Neural progenitor cell (in vitro differentiated cells): ENCODE data around the gene CACNA1C. TPM values are rescaled to one million over a fixed set of nuclear protein-coding genes. Genes with fewer than 3 reads are reported as not detected.

ENCODE experiments used
- DNase-seq: peaks from one replicate; pipeline ENCODE4 v3.0.0-alpha.2; 2016; ENCODE audit warnings: low spot score
- H2AFZ ChIP-seq: fragments of 200-600 bp; sonication (generic); replicated peaks from 2 replicates; pipeline ENCODE4 v1.6.1; 2016; ENCODE audit warnings: antibody characterized with exemption
- H3F3A ChIP-seq: fragments of 200-600 bp; sonication (generic); 2 replicates; pipeline ENCODE4 v1.6.1; 2016; ENCODE audit warnings: antibody characterized with exemption, low read depth
- H3K27ac ChIP-seq: fragments of 200-600 bp; sonication (generic); 2 replicates; pipeline ENCODE4 v1.5.1; 2016; ENCODE audit warnings: mild to moderate bottlenecking
- H3K27me3 ChIP-seq: fragments of 200-600 bp; sonication (generic); 2 replicates; pipeline ENCODE4 v1.6.1; 2016; ENCODE audit warnings: mild to moderate bottlenecking, moderate library complexity
- H3K36me3 ChIP-seq: fragments of 200-600 bp; sonication (generic); 2 replicates; pipeline ENCODE4 v1.5.1; 2016
- H3K4me1 ChIP-seq: fragments of 200-600 bp; sonication (generic); 2 replicates; pipeline ENCODE4 v1.6.1; 2016; ENCODE audit warnings: mixed run types
- H3K4me2 ChIP-seq: fragments of 200-600 bp; sonication (generic); 2 replicates; pipeline ENCODE4 v1.6.1; 2016
- H3K4me3 ChIP-seq: fragments of 200-600 bp; sonication (generic); 2 replicates; pipeline ENCODE4 v1.5.1; 2016
- H3K79me2 ChIP-seq: fragments of 200-600 bp; sonication (generic); 2 replicates; pipeline ENCODE4 v1.6.1; 2016; ENCODE audit warnings: low read depth
- H3K9ac ChIP-seq: fragments of 200-600 bp; sonication (generic); 2 replicates; pipeline ENCODE4 v1.6.1; 2016
- H3K9me3 ChIP-seq: fragments of 200-600 bp; sonication (generic); 2 replicates; pipeline ENCODE4 v1.5.1; 2016; ENCODE audit warnings: low read depth
- H4K20me1 ChIP-seq: fragments of 200-600 bp; sonication (generic); 2 replicates; pipeline ENCODE4 v1.6.1; 2016; ENCODE audit warnings: low read depth
- H3K27ac Mint-ChIP-seq: 3 replicates; pipeline ENCODE4 v1.8.0; 2021; ENCODE audit warnings: mixed read lengths
- H3K27me3 Mint-ChIP-seq: 2 replicates; pipeline ENCODE4 v1.8.0; 2022; ENCODE audit warnings: low read depth, mild to moderate bottlenecking, inconsistent platforms, moderate library complexity, mixed read lengths; ENCODE audit not compliant: insufficient read depth
- H3K36me3 Mint-ChIP-seq: 3 replicates; pipeline ENCODE4 v1.8.0; 2021; ENCODE audit warnings: mixed read lengths
- H3K4me1 Mint-ChIP-seq: 3 replicates; pipeline ENCODE4 v1.8.0; 2021; ENCODE audit warnings: mixed read lengths
- H3K4me3 Mint-ChIP-seq: 3 replicates; pipeline ENCODE4 v1.8.0; 2021; ENCODE audit warnings: mild to moderate bottlenecking, moderate library complexity, mixed read lengths
- H3K9me3 Mint-ChIP-seq: 3 replicates; pipeline ENCODE4 v1.8.0; 2020; ENCODE audit warnings: mixed read lengths
- EZH2 ChIP-seq: fragments of 200-600 bp; sonication (generic); IDR thresholded peaks from 2 replicates; pipeline ENCODE4 v1.6.1; 2017; ENCODE audit warnings: antibody characterized with exemption, mild to moderate bottlenecking, moderate library complexity
- EZH2phosphoT487 ChIP-seq: fragments of 200-600 bp; sonication (generic); IDR thresholded peaks from 2 replicates; pipeline ENCODE4 v1.6.1; 2017; ENCODE audit warnings: antibody characterized with exemption
- total RNA-seq: library from RNA; depleted of rRNA; stranded (reverse); fragments of >200 nt; gene quantifications from 2 replicates; pipeline ENCODE4 v1.2.3, GENCODE V29; 2015; ENCODE audit warnings: low replicate concordance
- TF ChIP-seq, protein P1 (sequence below): fragments of 200-600 bp; sonication (generic); IDR thresholded peaks from 2 replicates; pipeline ENCODE4 v1.5.1; 2017; ENCODE audit warnings: antibody characterized with exemption, mild to moderate bottlenecking

CACNA1C gene
- total RNA-seq, 1 donor from 2014 or later = 2.7 TPM

DNA sequence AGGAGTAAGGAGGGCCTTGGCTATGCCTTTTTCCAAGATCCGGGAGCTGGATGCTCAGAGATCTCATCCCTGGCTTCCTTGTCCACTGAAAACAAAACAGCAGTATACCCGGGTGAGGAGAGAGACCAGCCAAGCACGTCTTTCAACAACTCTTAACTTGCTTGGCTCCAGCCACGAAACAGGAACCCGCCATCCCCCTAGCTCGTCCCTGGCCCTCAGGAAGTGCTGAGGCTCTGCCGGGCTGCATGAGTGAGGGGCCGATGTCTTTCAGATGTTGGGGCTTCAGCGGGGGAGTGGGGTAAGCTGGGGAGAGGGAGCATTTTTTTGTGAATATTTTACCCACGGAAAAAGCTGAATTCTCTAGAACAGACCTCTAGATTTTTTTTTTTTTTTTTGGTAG is 231.1 kb downstream of the CACNA1C start:
- H3K9me3 ChIP-seq = no peaks in the 10 kb centered on the region
- H3K79me2 ChIP-seq = no peaks in the 10 kb centered on the region
- no peak overlapping the region for H3K4me3 ChIP-seq
- Mint-ChIP-seq H3K27ac (no peak overlapping the region), H3K27me3 (peaks cover 3% of the 10 kb centered on the region), H3K36me3 (no peaks in the 10 kb centered on the region), H3K4me1 (peaks cover 33% of the 10 kb centered on the region), H3K4me3 (no peak overlapping the region), H3K9me3 (peaks cover 8% of the 10 kb centered on the region)
- no peaks in the 10 kb centered on the region for H3K4me1 ChIP-seq
- H3K9ac ChIP-seq = no peak overlapping the region
- no peaks in the 10 kb centered on the region for H4K20me1 ChIP-seq
- TF ChIP-seq EZH2phosphoT487 (no peak), EZH2 (no peak)
- TF ChIP-seq, protein P1, sequence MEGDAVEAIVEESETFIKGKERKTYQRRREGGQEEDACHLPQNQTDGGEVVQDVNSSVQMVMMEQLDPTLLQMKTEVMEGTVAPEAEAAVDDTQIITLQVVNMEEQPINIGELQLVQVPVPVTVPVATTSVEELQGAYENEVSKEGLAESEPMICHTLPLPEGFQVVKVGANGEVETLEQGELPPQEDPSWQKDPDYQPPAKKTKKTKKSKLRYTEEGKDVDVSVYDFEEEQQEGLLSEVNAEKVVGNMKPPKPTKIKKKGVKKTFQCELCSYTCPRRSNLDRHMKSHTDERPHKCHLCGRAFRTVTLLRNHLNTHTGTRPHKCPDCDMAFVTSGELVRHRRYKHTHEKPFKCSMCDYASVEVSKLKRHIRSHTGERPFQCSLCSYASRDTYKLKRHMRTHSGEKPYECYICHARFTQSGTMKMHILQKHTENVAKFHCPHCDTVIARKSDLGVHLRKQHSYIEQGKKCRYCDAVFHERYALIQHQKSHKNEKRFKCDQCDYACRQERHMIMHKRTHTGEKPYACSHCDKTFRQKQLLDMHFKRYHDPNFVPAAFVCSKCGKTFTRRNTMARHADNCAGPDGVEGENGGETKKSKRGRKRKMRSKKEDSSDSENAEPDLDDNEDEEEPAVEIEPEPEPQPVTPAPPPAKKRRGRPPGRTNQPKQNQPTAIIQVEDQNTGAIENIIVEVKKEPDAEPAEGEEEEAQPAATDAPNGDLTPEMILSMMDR = no peak
- no peak overlapping the region for H3K27ac ChIP-seq
- H2AFZ ChIP-seq = no peak overlapping the region
- no peaks in the 10 kb centered on the region for H3K27me3 ChIP-seq
- H3F3A ChIP-seq = no peaks in the 10 kb centered on the region
- no peak overlapping the region for H3K4me2 ChIP-seq
- DNase-seq = no peak
- H3K36me3 ChIP-seq = no peaks in the 10 kb centered on the region

DNA sequence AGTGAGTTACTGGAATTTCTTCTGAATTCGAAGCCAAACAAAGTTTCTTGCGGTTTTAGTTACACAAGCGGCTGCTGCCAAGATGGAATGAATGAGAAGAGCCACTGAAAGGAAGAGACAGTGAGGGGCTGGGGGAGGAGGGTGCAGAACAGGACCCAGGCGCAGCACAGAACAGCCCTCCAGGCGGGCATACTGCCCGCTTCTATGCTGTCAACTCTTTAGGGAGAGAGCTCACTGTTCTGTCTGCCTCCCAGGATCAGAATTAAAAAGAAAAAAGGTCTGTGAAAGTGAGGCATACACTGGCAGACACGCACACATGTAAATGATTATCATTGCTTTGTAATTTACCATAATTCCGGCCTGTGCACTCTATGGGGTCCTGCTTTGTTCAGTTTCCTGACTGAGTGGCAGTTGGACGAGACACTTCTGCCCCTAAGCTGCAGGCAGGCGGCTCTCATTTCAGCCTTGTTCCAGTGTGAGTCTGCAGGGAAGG is 231.6 kb downstream of the CACNA1C start:
- H3K27me3 Mint-ChIP-seq = peaks cover 4% of the 10 kb centered on the region
- Histone ChIP-seq H3K79me2 (no peaks in the 10 kb centered on the region), H3K9me3 (no peaks in the 10 kb centered on the region), H3K4me3 (no peak overlapping the region), H2AFZ (peak overlapping the region; percentile 86), H3K9ac (no peak overlapping the region), H3K4me1 (no peaks in the 10 kb centered on the region), H3F3A (no peaks in the 10 kb centered on the region), H3K27ac (no peak overlapping the region), H3K27me3 (no peaks in the 10 kb centered on the region), H4K20me1 (no peaks in the 10 kb centered on the region), H3K36me3 (no peaks in the 10 kb centered on the region), H3K4me2 (no peak overlapping the region)
- H3K4me1 Mint-ChIP-seq = peaks cover 38% of the 10 kb centered on the region
- no peaks in the 10 kb centered on the region for H3K36me3 Mint-ChIP-seq
- TF ChIP-seq, protein P1 = no peak
- TF ChIP-seq EZH2 = no peak
- TF ChIP-seq EZH2phosphoT487 = no peak
- peak overlapping the region; percentile 80 for H3K27ac Mint-ChIP-seq
- H3K9me3 Mint-ChIP-seq = peaks cover 8% of the 10 kb centered on the region
- DNase-seq = no peak
- H3K4me3 Mint-ChIP-seq = no peak overlapping the region

DNA sequence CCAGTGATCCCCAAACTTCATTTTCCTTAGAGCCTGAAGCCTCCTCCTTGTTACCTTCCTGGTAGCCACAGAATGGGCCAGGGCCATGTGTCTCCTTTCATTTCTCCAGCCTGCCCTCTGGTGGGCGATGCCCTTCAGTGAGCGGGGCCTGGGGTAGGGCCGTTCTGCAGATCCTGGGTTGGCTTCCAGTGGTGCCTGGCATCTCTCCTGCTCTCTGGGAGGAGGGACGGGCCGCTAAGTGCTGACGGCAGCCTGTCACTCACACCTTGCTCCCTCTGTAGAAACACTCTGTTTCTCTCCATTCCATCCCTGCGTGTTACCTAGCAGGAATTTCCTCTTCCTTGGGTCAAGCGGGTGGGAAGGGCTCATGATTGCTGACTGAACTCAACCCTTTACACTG is 232.1 kb downstream of the CACNA1C start:
- no peaks in the 10 kb centered on the region for H3K9me3 ChIP-seq
- TF ChIP-seq EZH2phosphoT487 = no peak
- TF ChIP-seq, protein P1 = peak; percentile 80
- Mint-ChIP-seq H3K36me3 (no peaks in the 10 kb centered on the region), H3K27me3 (peaks cover 5% of the 10 kb centered on the region), H3K27ac (peak overlapping the region; percentile 80), H3K4me1 (peaks cover 38% of the 10 kb centered on the region), H3K4me3 (peak overlapping the region; percentile 18), H3K9me3 (peaks cover 8% of the 10 kb centered on the region)
- peak overlapping the region; percentile 86 for H2AFZ ChIP-seq
- H3K4me2 ChIP-seq = no peak overlapping the region
- no peak overlapping the region for H3K4me3 ChIP-seq
- no peaks in the 10 kb centered on the region for H3F3A ChIP-seq
- peak; percentile 87 for DNase-seq
- no peaks in the 10 kb centered on the region for H3K36me3 ChIP-seq
- no peaks in the 10 kb centered on the region for H4K20me1 ChIP-seq
- no peaks in the 10 kb centered on the region for H3K27me3 ChIP-seq
- H3K4me1 ChIP-seq = no peaks in the 10 kb centered on the region
- no peak overlapping the region for H3K27ac ChIP-seq
- no peak overlapping the region for H3K9ac ChIP-seq
- no peaks in the 10 kb centered on the region for H3K79me2 ChIP-seq
